ENCODE results near the gene GKAP1.

Gene GKAP1

GRCh38 chr9:83698976-83699585, 118.5 kb downstream of the GKAP1 start:
- Histone ChIP-seq H3K9ac (ENCODE audit: low read length) (no peak overlapping the region), H3K27me3 (ENCODE audit: control insufficient read depth, insufficient read depth, low read length) (no peaks in the 10 kb centered on the region), H3K4me1 (ENCODE audit: control insufficient read depth, insufficient read depth, low read length) (peaks cover 5% of the 10 kb centered on the region), H3K27ac (ENCODE audit: low read depth, low read length) (no peak overlapping the region), H3K36me3 (ENCODE audit: control insufficient read depth, insufficient read depth, low read length) (no peaks in the 10 kb centered on the region), H3K4me3 (ENCODE audit: low read length) (no peak overlapping the region)

DNA sequence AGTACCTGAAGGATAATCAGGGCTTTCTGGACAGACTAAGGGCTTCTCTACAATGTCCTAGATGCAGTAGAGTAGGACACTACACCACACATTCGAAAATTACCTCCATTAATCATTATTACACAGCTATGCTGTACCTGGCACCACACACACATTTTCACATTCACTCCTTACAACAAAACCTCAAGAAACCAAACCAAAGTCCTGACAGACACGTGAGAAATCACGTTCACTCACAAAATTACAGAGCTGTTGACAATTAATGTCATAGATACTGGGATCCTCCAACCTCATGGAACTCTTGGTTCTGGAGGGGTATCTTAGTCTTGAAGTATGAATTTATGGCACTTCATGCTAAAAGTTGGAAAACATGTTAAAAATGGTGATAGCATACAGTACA, 126.1 kb downstream of the GKAP1 start:
- Histone ChIP-seq H3K27me3 (ENCODE audit: control insufficient read depth, insufficient read depth, low read length) (no peaks in the 10 kb centered on the region), H3K4me1 (ENCODE audit: control insufficient read depth, insufficient read depth, low read length) (no peaks in the 10 kb centered on the region), H3K27ac (ENCODE audit: low read depth, low read length) (no peak overlapping the region), H3K36me3 (ENCODE audit: control insufficient read depth, insufficient read depth, low read length) (no peaks in the 10 kb centered on the region), H3K9ac (ENCODE audit: low read length) (no peak overlapping the region), H3K4me3 (ENCODE audit: low read length) (no peak overlapping the region)
